C4-2B (cell line): Measurements from ENCODE around the gene APLNR.

Experiments used
- ZFX ChIP-seq: fragments of 450-650 bp; IDR thresholded peaks from 2 replicates; pipeline ENCODE4 v1.6.1; 2017
- TF ChIP-seq, protein P1 (sequence below): fragments of 450-650 bp; conservative IDR thresholded peaks from 2 replicates; pipeline ENCODE4 v1.5.1; 2017; ENCODE audit warnings: mild to moderate bottlenecking

DNA sequence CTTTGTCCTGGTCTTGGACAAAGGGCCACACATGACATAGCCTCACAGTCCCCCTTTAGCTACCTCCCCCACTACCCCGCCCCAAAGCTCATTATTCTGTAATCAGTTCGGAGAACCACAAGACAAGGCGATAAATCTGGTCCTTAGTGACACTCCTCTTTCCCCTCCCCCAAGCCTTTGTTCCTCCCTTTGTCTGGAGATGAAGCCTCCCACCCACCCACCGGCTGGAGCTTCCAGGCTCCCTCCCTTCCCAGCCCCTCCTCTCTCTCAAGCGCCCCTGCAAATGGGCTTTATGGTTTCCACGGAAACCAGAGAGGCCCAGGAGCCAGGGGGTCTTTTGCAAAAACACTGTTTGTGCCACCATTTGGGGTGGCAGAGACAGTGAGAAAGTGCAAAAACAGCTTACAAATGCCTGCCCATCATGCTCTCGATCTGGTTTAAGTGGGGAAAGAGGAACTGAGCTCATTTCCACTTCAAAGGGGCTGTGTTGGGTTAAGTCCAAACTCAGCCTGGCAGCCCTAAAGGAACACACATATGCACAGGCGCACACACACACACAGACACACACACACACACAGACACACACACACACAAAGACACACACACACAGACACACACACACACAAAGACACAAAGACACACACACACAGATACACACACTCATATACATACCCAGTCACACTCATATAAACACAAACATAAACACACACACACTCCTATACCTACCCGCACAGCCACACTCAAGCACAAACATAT is 23.5 kb downstream of the APLNR start:
- TF ChIP-seq, protein P1, sequence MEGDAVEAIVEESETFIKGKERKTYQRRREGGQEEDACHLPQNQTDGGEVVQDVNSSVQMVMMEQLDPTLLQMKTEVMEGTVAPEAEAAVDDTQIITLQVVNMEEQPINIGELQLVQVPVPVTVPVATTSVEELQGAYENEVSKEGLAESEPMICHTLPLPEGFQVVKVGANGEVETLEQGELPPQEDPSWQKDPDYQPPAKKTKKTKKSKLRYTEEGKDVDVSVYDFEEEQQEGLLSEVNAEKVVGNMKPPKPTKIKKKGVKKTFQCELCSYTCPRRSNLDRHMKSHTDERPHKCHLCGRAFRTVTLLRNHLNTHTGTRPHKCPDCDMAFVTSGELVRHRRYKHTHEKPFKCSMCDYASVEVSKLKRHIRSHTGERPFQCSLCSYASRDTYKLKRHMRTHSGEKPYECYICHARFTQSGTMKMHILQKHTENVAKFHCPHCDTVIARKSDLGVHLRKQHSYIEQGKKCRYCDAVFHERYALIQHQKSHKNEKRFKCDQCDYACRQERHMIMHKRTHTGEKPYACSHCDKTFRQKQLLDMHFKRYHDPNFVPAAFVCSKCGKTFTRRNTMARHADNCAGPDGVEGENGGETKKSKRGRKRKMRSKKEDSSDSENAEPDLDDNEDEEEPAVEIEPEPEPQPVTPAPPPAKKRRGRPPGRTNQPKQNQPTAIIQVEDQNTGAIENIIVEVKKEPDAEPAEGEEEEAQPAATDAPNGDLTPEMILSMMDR: no peak
- TF ChIP-seq ZFX: no peak
